SK-N-SH treated with all-trans-retinoic acid at 6 μM for 48 hours (cell line): ENCODE results near the gene C17orf114.

Experiments
- ATAC-seq: fragments of 200-7000 bp; cut with Tn5 transposase; 3 replicates; pipeline ENCODE4 v1.9.1; 2020; ENCODE audit warnings: mild to moderate bottlenecking, moderate library complexity
- ARNTL ChIP-seq: fragments of 450-650 bp; formaldehyde crosslinking; IDR thresholded peaks from 2 replicates; pipeline ENCODE4 v1.5.0; 2020; ENCODE audit warnings: low read depth, mild to moderate bottlenecking, moderate library complexity, borderline replicate concordance
- BACH2 ChIP-seq: fragments of 250-450 bp; sonication (Bioruptor Pico); IDR thresholded peaks from 2 replicates; pipeline ENCODE4 v1.9.0; 2021; ENCODE audit warnings: mild to moderate bottlenecking, borderline replicate concordance
- CREB5 ChIP-seq: fragments of 250-450 bp; sonication (Bioruptor Pico); IDR thresholded peaks from 2 replicates; pipeline ENCODE4 v1.5.1; 2020; ENCODE audit warnings: low read depth, mild to moderate bottlenecking, moderate library complexity
- CSRNP3 ChIP-seq: fragments of 250-450 bp; sonication (Bioruptor Pico); IDR thresholded peaks from 2 replicates; pipeline ENCODE4 v1.5.1; 2021; ENCODE audit warnings: mild to moderate bottlenecking, moderate library complexity
- GLIS3 ChIP-seq: fragments of 250-450 bp; sonication (Bioruptor Pico); IDR thresholded peaks from 2 replicates; pipeline ENCODE4 v1.5.0; 2020; ENCODE audit warnings: mild to moderate bottlenecking, moderate library complexity
- ISL1 ChIP-seq: fragments of 250-450 bp; sonication (Bioruptor Pico); IDR thresholded peaks from 2 replicates; pipeline ENCODE4 v2.1.2; 2022; ENCODE audit warnings: mild to moderate bottlenecking, moderate library complexity
- OSR1 ChIP-seq: fragments of 250-450 bp; sonication (Bioruptor Pico); IDR thresholded peaks from 2 replicates; pipeline ENCODE4 v1.8.0; 2022; ENCODE audit warnings: moderate library complexity, mild to moderate bottlenecking, inconsistent platforms
- PATZ1 ChIP-seq: fragments of 250-450 bp; sonication (Bioruptor Pico); IDR thresholded peaks from 2 replicates; pipeline ENCODE4 v1.8.0; 2020; ENCODE audit warnings: mild to moderate bottlenecking, moderate library complexity, borderline replicate concordance
- POU6F1 ChIP-seq: fragments of 250-450 bp; sonication (Bioruptor Pico); IDR thresholded peaks from 2 replicates; pipeline ENCODE4 v1.8.0; 2021; ENCODE audit warnings: low read depth, mild to moderate bottlenecking, moderate library complexity, borderline replicate concordance
- PPARA ChIP-seq: fragments of 250-450 bp; sonication (Bioruptor Pico); IDR thresholded peaks from 2 replicates; pipeline ENCODE4 v1.5.0; 2020; ENCODE audit warnings: mild to moderate bottlenecking, borderline replicate concordance
- RARB ChIP-seq: fragments of 250-450 bp; sonication (Bioruptor Pico); IDR thresholded peaks from 2 replicates; pipeline ENCODE4 v1.8.0; 2021; ENCODE audit warnings: mild to moderate bottlenecking, moderate library complexity
- SNAI2 ChIP-seq: fragments of 250-450 bp; sonication (Bioruptor Pico); IDR thresholded peaks from 2 replicates; pipeline ENCODE4 v1.5.0; 2020; ENCODE audit warnings: mild to moderate bottlenecking, moderate library complexity
- TOX ChIP-seq: fragments of 250-450 bp; sonication (Bioruptor Pico); IDR thresholded peaks from 2 replicates; pipeline ENCODE4 v1.8.0; 2021; ENCODE audit warnings: mild to moderate bottlenecking, moderate library complexity, borderline replicate concordance
- TSHZ2 ChIP-seq: fragments of 250-450 bp; sonication (Bioruptor Pico); IDR thresholded peaks from 2 replicates; pipeline ENCODE4 v1.5.0; 2020; ENCODE audit warnings: mild to moderate bottlenecking, moderate library complexity
- ZC3H10 ChIP-seq: fragments of 250-450 bp; sonication (Bioruptor Pico); IDR thresholded peaks from 2 replicates; pipeline ENCODE4 v1.5.1; 2021; ENCODE audit warnings: mild to moderate bottlenecking, moderate library complexity
- ZFP3 ChIP-seq: fragments of 250-450 bp; sonication (Bioruptor Pico); IDR thresholded peaks from 2 replicates; pipeline ENCODE4 v1.5.0; 2020; ENCODE audit warnings: mild to moderate bottlenecking, moderate library complexity
- ZFP30 ChIP-seq: fragments of 450-650 bp; formaldehyde crosslinking; IDR thresholded peaks from 2 replicates; pipeline ENCODE4 v1.5.0; 2022; ENCODE audit warnings: mild to moderate bottlenecking, moderate library complexity
- ZNF565 ChIP-seq: fragments of 450-650 bp; formaldehyde crosslinking; conservative IDR thresholded peaks from 2 replicates; pipeline ENCODE4 v1.5.0; 2020; ENCODE audit warnings: low read depth, mild to moderate bottlenecking, moderate library complexity
- ZNF70 ChIP-seq: fragments of 450-650 bp; formaldehyde crosslinking; IDR thresholded peaks from 2 replicates; pipeline ENCODE4 v1.5.0; 2020; ENCODE audit warnings: mild to moderate bottlenecking, moderate library complexity
- ZNF8 ChIP-seq: fragments of 450-650 bp; formaldehyde crosslinking; IDR thresholded peaks from 2 replicates; pipeline ENCODE4 v1.5.0; 2020; ENCODE audit warnings: mild to moderate bottlenecking, moderate library complexity

The C17orf114 gene

GRCh38 chr17:4840893-4841242, 38.7 kb upstream of the C17orf114 start (continued):
- TF ChIP-seq TSHZ2 (CRISPR knock-in tag) (no peak), ISL1 (CRISPR knock-in tag) (no peak), BACH2 (CRISPR knock-in tag) (no peak), ZNF8 (CRISPR knock-in tag) (no peak), SNAI2 (no peak), ZC3H10 (CRISPR knock-in tag) (no peak), ZFP3 (no peak)

- no peak for TF ChIP-seq POU6F1 (CRISPR knock-in tag)
- TF ChIP-seq TSHZ2 (CRISPR knock-in tag), result no peak
- no peak for TF ChIP-seq TOX (CRISPR knock-in tag)
- TF ChIP-seq ZFP30 (CRISPR knock-in tag), result no peak
- no peak for TF ChIP-seq ISL1 (CRISPR knock-in tag)
- TF ChIP-seq ZC3H10 (CRISPR knock-in tag), result no peak
- no peak for TF ChIP-seq ARNTL
- TF ChIP-seq ZFP3, result no peak
- TF ChIP-seq BACH2 (CRISPR knock-in tag), result no peak
- no peak for TF ChIP-seq CSRNP3 (CRISPR knock-in tag)
- TF ChIP-seq ZNF565 (CRISPR knock-in tag), result no peak
- TF ChIP-seq PPARA, result no peak
- no peak for TF ChIP-seq OSR1
- TF ChIP-seq CREB5, result no peak
- no peak for TF ChIP-seq PATZ1 (CRISPR knock-in tag)
- TF ChIP-seq SNAI2, result no peak
- TF ChIP-seq GLIS3, result no peak
- TF ChIP-seq ZNF70 (CRISPR knock-in tag), result no peak
- no peak for TF ChIP-seq RARB (CRISPR knock-in tag)
These were observed 38.1 kb upstream of the C17orf114 start for GRCh38 chr17:4839965-4840892.

More at GRCh38 chr17:4839965-4840892, 38.1 kb upstream of the C17orf114 start:
- no peak for ATAC-seq
